CD4-positive, alpha-beta memory T cell (primary cell): ENCODE results near the gene WFS1. TPM values are rescaled to one million over a fixed set of nuclear protein-coding genes. Genes with fewer than 3 reads are reported as not detected.

ENCODE experiments used
- CTCF ChIA-PET: fragments of 350-600 bp; sonication (Branson Sonifier 250); formaldehyde crosslinking; loops from one replicate; lab custom pipeline; 2021; ENCODE audit warnings: inconsistent platforms; ENCODE audit not compliant: partially characterized antibody; lab: Charles Lee
- POLR2A ChIA-PET: fragments of 350-600 bp; sonication (Branson Sonifier 250); formaldehyde crosslinking; loops from one replicate; lab custom pipeline; 2021; ENCODE audit not compliant: partially characterized antibody; lab: Charles Lee
- DNase-seq, 5 donors: peaks; one replicate each; pipeline versions ENCODE4 v3.0.0 to v3.0.0-alpha.2; 2020 to 2022; ENCODE audit warnings: mixed read lengths in 1 of 5
- H3K27ac ChIP-seq: one replicate; pipeline ENCODE4 v1.7.0; 2013; ENCODE audit warnings: low read depth, low read length
- H3K27me3 ChIP-seq: 2 replicates; pipeline ENCODE4 v1.7.0; 2013; ENCODE audit warnings: mild to moderate bottlenecking, low read length, moderate library complexity; ENCODE audit not compliant: insufficient read depth
- H3K36me3 ChIP-seq: 2 replicates; pipeline ENCODE4 v1.7.0; 2013; ENCODE audit warnings: mild to moderate bottlenecking, low read length, moderate library complexity; ENCODE audit not compliant: insufficient read depth
- H3K4me1 ChIP-seq: 2 replicates; pipeline ENCODE4 v1.7.0; 2013; ENCODE audit warnings: mild to moderate bottlenecking, low read length, moderate library complexity; ENCODE audit not compliant: insufficient read depth
- H3K4me3 ChIP-seq, 2 donors: one replicate each; pipeline ENCODE4 v1.7.0; 2013; ENCODE audit warnings: low read length in 2 of 2, mild to moderate bottlenecking in 1 of 2
- H3K9me3 ChIP-seq, 2 donors: one replicate each; pipeline ENCODE4 v1.7.0; 2013; ENCODE audit warnings: low read length in 2 of 2, control low read depth in 1 of 2; ENCODE audit not compliant: control insufficient read depth in 1 of 2
- H3K27ac Mint-ChIP-seq, 7 donors: one replicate each; pipeline ENCODE4 v1.8.0; 2020 to 2021; ENCODE audit warnings: mixed read lengths in 7 of 7, mild to moderate bottlenecking in 6 of 7, inconsistent platforms in 3 of 7, moderate library complexity in 3 of 7
- H3K27me3 Mint-ChIP-seq, 2 donors: one replicate each; pipeline ENCODE4 v1.8.0; 2020 to 2021; ENCODE audit warnings: mixed read lengths in 2 of 2
- H3K36me3 Mint-ChIP-seq, 2 donors: one replicate each; pipeline ENCODE4 v1.8.0; 2020 to 2021; ENCODE audit warnings: mixed read lengths in 2 of 2, inconsistent platforms in 1 of 2, mild to moderate bottlenecking in 1 of 2
- H3K4me1 Mint-ChIP-seq, 4 donors: one replicate each; pipeline ENCODE4 v1.8.0; 2020 to 2021; ENCODE audit warnings: mixed read lengths in 4 of 4, mild to moderate bottlenecking in 1 of 4
- H3K4me3 Mint-ChIP-seq, 8 donors: one replicate each; pipeline ENCODE4 v1.8.0; 2020 to 2021; ENCODE audit warnings: mixed read lengths in 8 of 8, mild to moderate bottlenecking in 7 of 8, moderate library complexity in 6 of 8, inconsistent platforms in 3 of 8
- H3K9me3 Mint-ChIP-seq, 8 donors: one replicate each; pipeline ENCODE4 v1.8.0; 2020 to 2021; ENCODE audit warnings: mixed read lengths in 8 of 8, mild to moderate bottlenecking in 5 of 8, inconsistent platforms in 3 of 8, moderate library complexity in 1 of 8
- intact Hi-C: fragments of 100-400 bp; cut with micrococcal nuclease; formaldehyde crosslinking; loops from one replicate; pipeline ENCODE4 v1.15.1; 2023
- polyA plus RNA-seq, 2 donors: library from polyadenylated mRNA; unstranded; fragments of 300-500 nt; fragmentation: Illumina TruSeq; gene quantifications; one replicate each; pipeline ENCODE4 v1.2.3, GENCODE V29; 2021
- total RNA-seq, 2 experiments: library from RNA; stranded (reverse); gene quantifications; one replicate each; pipeline ENCODE4 v1.2.3, GENCODE V29; 2021

WFS1 gene
- total and polyA plus RNA-seq, 4 experiments from 2014 or later = 2.6 to 5.5 (median 4.3) TPM

- ChIA-PET CTCF (interaction anchor here (0.9 to 16.0 kb wide), 11 partner anchors 8 to 540 kb away, joined by 3 to 374 read pairs (median 6); no protein-coding TSS in a partner anchor), POLR2A (no interaction called here)
- H3K27me3 ChIP-seq = peaks cover 5% of the 10 kb centered on the region
- H3K36me3 ChIP-seq = no peaks in the 10 kb centered on the region
- intact Hi-C loops = loop anchor here (2.0 to 5.0 kb wide), 2 partner anchors 213 to 539 kb away; no protein-coding TSS in a partner anchor
- H3K27me3 Mint-ChIP-seq = peaks cover 8 to 14% of the 10 kb centered on the region in 2 donors
- peaks cover 13 to 17% (median 16%) of the 10 kb centered on the region in 4 donors for H3K4me1 Mint-ChIP-seq
- H3K27ac Mint-ChIP-seq = no peak overlapping the region
- no peak overlapping the region for H3K27ac ChIP-seq
- H3K36me3 Mint-ChIP-seq = no peaks in the 10 kb centered on the region
- no peaks in the 10 kb centered on the region for H3K9me3 ChIP-seq
- no peak overlapping the region for H3K4me3 ChIP-seq
- DNase-seq = no peak
- no peak overlapping the region for H3K4me3 Mint-ChIP-seq
- H3K9me3 Mint-ChIP-seq = peaks cover 0 to 3% (median 0%) of the 10 kb centered on the region in 8 donors
- peaks cover 15% of the 10 kb centered on the region for H3K4me1 ChIP-seq
Measured at GRCh38 chr4:6333301-6334202, 63.9 kb downstream of the WFS1 start.

GRCh38 chr4:6334203-6334887 is 64.7 kb downstream of the WFS1 start:
- peaks cover 22% of the 10 kb centered on the region for H3K4me1 ChIP-seq
- Mint-ChIP-seq H3K9me3 (peaks cover 0 to 3% (median 0%) of the 10 kb centered on the region in 8 donors), H3K4me3 (no peak overlapping the region), H3K4me1 (peaks cover 17 to 25% (median 22%) of the 10 kb centered on the region in 4 donors), H3K27ac (no peak overlapping the region), H3K27me3 (peaks cover 7 to 14% of the 10 kb centered on the region in 2 donors), H3K36me3 (no peaks in the 10 kb centered on the region)
- DNase-seq = no peak
- CTCF ChIA-PET = interaction anchor here (1.3 to 16.0 kb wide), 3 partner anchors 9 to 212 kb away, joined by 3 to 374 read pairs (median 6); no protein-coding TSS in a partner anchor
- no peak overlapping the region for H3K27ac ChIP-seq
- H3K9me3 ChIP-seq = no peaks in the 10 kb centered on the region
- no peak overlapping the region for H3K4me3 ChIP-seq
- H3K36me3 ChIP-seq = no peaks in the 10 kb centered on the region
- no peaks in the 10 kb centered on the region for H3K27me3 ChIP-seq
- intact Hi-C loops = loop anchor here (5.0 kb wide), 1 partner anchor 538 kb away; no protein-coding TSS in a partner anchor
- POLR2A ChIA-PET = no interaction called here

- H3K4me3 Mint-ChIP-seq = peak overlapping the region in 1 of 8 donors; percentile 18
- H3K36me3 Mint-ChIP-seq = no peaks in the 10 kb centered on the region
- ChIA-PET POLR2A (no interaction called here), CTCF (interaction anchor here (1.3 to 16.0 kb wide), 3 partner anchors 10 to 211 kb away, joined by 3 to 374 read pairs (median 6); no protein-coding TSS in a partner anchor)
- Histone ChIP-seq H3K4me1 (peaks cover 22% of the 10 kb centered on the region), H3K27ac (no peak overlapping the region), H3K4me3 (no peak overlapping the region), H3K36me3 (no peaks in the 10 kb centered on the region), H3K27me3 (no peaks in the 10 kb centered on the region), H3K9me3 (no peaks in the 10 kb centered on the region)
- no peak for DNase-seq
- peaks cover 18 to 30% (median 23%) of the 10 kb centered on the region in 4 donors for H3K4me1 Mint-ChIP-seq
- intact Hi-C loops = no loop called here
- H3K27me3 Mint-ChIP-seq = peaks cover 7 to 14% of the 10 kb centered on the region in 2 donors
- H3K27ac Mint-ChIP-seq = no peak overlapping the region
- H3K9me3 Mint-ChIP-seq = peaks cover 0 to 3% (median 0%) of the 10 kb centered on the region in 8 donors
Measured at GRCh38 chr4:6335040-6335590, 65.5 kb downstream of the WFS1 start.

- CTCF ChIA-PET = no interaction called here
- H3K27me3 ChIP-seq = no peaks in the 10 kb centered on the region
- no peaks in the 10 kb centered on the region for H3K36me3 Mint-ChIP-seq
Measured at GRCh38 chr4:6336166-6336565, 66.5 kb downstream of the WFS1 start.

GRCh38 chr4:6337331-6337935 is 67.8 kb downstream of the WFS1 start:
- no peak overlapping the region for H3K27ac ChIP-seq
- DNase-seq = no peak
- H3K4me3 Mint-ChIP-seq = peak overlapping the region; percentile 61 to 87 (median 78)
- peak overlapping the region in 1 of 2 donors; percentile 22 for H3K4me3 ChIP-seq
- H3K36me3 Mint-ChIP-seq = no peaks in the 10 kb centered on the region
- POLR2A ChIA-PET = interaction anchor here (1.0 kb wide), 1 partner anchor 10 kb away, joined by 3 read pairs; no protein-coding TSS in a partner anchor
- H3K27me3 ChIP-seq = no peaks in the 10 kb centered on the region
- H3K27ac Mint-ChIP-seq = peak overlapping the region in 2 of 7 donors; percentile 8 to 34
- intact Hi-C loops = no loop called here
- peaks cover 0 to 3% (median 0%) of the 10 kb centered on the region in 8 donors for H3K9me3 Mint-ChIP-seq
- H3K4me1 ChIP-seq = peaks cover 22% of the 10 kb centered on the region
- H3K27me3 Mint-ChIP-seq = peaks cover 7 to 11% of the 10 kb centered on the region in 2 donors
- H3K4me1 Mint-ChIP-seq = peaks cover 18 to 38% (median 24%) of the 10 kb centered on the region in 4 donors
- H3K9me3 ChIP-seq = no peaks in the 10 kb centered on the region
- H3K36me3 ChIP-seq = no peaks in the 10 kb centered on the region
- CTCF ChIA-PET = interaction anchor here (1.6 kb wide), 1 partner anchor 10 kb away, joined by 7 read pairs; no protein-coding TSS in a partner anchor

More at GRCh38 chr4:6336166-6336565, 66.5 kb downstream of the WFS1 start:
- H3K9me3 ChIP-seq = no peaks in the 10 kb centered on the region
- Mint-ChIP-seq H3K27ac (no peak overlapping the region), H3K4me3 (no peak overlapping the region), H3K4me1 (peaks cover 18 to 38% (median 24%) of the 10 kb centered on the region in 4 donors), H3K9me3 (peaks cover 0 to 3% (median 0%) of the 10 kb centered on the region in 8 donors), H3K27me3 (peaks cover 7 to 11% of the 10 kb centered on the region in 2 donors)
- H3K36me3 ChIP-seq = no peaks in the 10 kb centered on the region
- DNase-seq = no peak
- no peak overlapping the region for H3K27ac ChIP-seq
- POLR2A ChIA-PET = no interaction called here
- H3K4me1 ChIP-seq = peaks cover 22% of the 10 kb centered on the region
- H3K4me3 ChIP-seq = no peak overlapping the region
- intact Hi-C loops = no loop called here

GRCh38 chr4:6338175-6338950 is 68.7 kb downstream of the WFS1 start:
- ChIA-PET CTCF (interaction anchor here (1.0 to 1.6 kb wide), 3 partner anchors 8 to 87 kb away, joined by 4 to 7 read pairs (median 7); no protein-coding TSS in a partner anchor), POLR2A (interaction anchor here (1.0 kb wide), 1 partner anchor 11 kb away, joined by 3 read pairs; no protein-coding TSS in a partner anchor)
- Mint-ChIP-seq H3K4me3 (peak overlapping the region; percentile 45 to 87 (median 78)), H3K27ac (peak overlapping the region in 5 of 7 donors; percentile 19 to 74 (median 32)), H3K4me1 (peaks cover 18 to 38% (median 23%) of the 10 kb centered on the region in 4 donors), H3K27me3 (peaks cover 5 to 8% of the 10 kb centered on the region in 2 donors), H3K36me3 (no peaks in the 10 kb centered on the region), H3K9me3 (peaks cover 0 to 3% (median 0%) of the 10 kb centered on the region in 8 donors)
- no peaks in the 10 kb centered on the region for H3K9me3 ChIP-seq
- intact Hi-C loops = no loop called here
- H3K4me1 ChIP-seq = peaks cover 22% of the 10 kb centered on the region
- peak in 1 of 5 donors; percentile 27 for DNase-seq
- H3K4me3 ChIP-seq = peak overlapping the region in 1 of 2 donors; percentile 22
- no peaks in the 10 kb centered on the region for H3K36me3 ChIP-seq
- H3K27ac ChIP-seq = no peak overlapping the region
- H3K27me3 ChIP-seq = no peaks in the 10 kb centered on the region
